GM21737 (cell line): ENCODE data around the gene DPH7.
A peak's percentile ranks its signal among the peaks of the same experiment; 100 is the strongest.
"Not testable (repeated sequence)": the region's sequence is repeated elsewhere in the genome, so short reads cannot be mapped to it uniquely, and the experiment has no call there.

ENCODE experiments used
- ATAC-seq: cut with Tn5 transposase; IDR thresholded peaks from one replicate; pipeline ENCODE4 v1.9.1; 2021; ENCODE audit warnings: mild to moderate bottlenecking, moderate library complexity; ENCODE audit not compliant: unreplicated experiment

Gene DPH7

DNA sequence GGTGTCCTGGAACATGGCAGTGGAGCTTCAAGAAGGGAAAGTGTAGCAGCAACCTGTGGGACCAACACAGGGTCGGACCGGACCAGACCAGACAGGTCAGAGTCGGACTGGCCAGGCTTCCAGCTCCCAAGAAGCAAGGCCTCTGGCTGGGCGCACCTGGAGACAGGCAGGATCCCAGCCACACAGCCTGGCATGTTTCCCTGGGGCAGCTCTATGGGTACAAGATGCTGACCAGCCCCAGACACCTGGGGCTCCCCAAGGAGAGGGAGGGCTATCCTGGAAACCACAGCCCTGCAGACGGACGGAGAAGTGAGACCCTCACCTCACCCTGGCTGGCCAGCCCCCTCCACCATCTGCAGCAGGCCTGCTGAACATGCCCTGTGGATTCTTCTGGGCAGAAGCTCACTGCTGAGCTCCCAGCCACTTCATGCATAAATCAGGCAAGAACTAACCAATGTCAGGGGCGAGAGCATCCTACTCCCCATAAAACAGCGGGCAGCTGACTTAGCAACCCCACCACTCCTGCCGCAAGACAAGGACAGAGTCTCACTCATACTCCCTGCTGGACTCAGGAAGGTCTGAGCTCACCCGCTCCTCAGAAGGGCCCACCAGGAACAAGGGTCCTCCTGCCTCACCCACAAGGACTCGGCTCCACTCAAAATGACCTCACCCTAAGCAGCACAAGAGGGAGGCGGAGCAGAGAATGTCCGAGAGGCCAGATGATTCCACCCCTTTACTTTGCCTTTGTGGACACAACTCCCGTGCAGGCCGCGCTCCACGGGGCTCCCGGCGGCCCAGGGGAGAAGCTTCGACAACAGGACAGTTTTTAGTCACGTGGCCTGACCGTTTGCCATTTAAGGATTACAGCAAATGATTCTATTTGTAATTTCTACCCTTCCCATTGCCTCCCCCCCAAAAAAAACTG lies 2.9 kb upstream of the DPH7 start:
- no peak for ATAC-seq

DNA sequence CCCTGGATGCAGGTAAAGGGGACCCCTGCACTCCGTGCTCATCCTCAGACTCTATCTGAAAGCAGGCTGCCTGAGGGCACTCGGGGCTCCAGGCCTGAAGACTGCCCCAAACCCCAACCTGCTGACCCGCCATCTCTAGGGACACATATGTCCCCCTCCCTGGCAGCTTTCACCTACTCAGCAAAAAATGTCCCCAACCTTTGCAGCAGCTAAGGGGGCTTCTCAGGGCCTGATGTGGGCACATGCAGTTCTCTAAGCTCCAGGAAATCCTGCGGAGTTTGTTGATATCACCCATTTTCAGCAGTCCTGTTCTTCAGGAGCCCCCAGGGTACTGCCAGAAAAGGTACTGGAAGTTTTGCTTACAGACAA lies 2.2 kb upstream of the DPH7 start:
- ATAC-seq, result no peak

DNA sequence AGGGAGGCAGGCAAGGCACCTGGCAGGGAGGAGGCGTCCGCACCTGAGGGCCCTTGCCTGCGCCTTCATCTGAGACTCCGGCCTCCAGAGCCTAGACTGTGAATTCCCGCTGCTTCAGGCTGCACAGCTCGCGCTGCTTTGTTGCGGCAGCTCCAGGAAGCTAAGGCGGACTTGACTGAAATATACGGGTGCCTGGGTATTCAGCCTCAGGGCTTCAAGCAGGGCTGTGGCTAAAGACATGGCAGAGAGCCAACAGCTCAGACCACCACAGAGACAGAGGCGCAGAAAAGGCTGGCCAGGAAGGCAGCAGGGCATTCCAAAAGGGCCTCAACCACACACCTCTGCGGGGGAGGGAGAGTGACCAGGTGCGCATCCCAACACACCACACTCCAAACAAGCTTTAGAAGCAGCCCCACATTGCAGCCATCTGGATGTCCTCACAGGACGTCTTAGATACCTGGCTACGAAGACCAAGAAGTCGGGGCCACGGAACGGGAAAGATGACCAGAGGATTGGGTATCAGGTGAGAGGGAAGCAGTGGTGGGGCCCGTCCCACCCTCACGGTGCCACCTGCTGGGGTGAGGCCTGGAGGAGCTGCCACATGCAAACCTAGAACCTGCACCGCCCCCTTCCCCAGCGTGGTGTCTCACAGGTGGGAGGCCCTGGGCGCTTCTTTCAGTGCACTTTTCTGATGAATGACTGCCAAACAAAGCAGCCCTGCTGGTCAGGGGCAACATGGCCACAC lies 1.7 kb upstream of the DPH7 start:
- no peak for ATAC-seq

DNA sequence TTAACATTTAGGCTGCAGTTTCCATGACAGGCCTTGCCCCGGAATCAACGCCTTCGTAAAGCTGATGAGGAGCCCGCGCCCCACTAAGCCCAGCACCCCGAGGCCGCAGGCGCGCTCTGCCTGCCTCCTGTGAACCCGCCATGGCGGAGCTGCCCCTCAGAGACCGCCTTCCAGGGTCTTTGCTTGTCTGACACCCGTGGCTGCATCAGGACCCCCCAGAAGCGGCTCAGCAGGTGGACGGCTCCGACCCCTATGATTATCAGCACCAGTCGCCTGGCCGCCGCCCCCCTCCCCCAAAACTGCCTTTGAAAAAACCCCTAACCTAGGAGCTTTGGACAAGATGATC lies 507 bp upstream of the DPH7 start:
- no peak for ATAC-seq

DNA sequence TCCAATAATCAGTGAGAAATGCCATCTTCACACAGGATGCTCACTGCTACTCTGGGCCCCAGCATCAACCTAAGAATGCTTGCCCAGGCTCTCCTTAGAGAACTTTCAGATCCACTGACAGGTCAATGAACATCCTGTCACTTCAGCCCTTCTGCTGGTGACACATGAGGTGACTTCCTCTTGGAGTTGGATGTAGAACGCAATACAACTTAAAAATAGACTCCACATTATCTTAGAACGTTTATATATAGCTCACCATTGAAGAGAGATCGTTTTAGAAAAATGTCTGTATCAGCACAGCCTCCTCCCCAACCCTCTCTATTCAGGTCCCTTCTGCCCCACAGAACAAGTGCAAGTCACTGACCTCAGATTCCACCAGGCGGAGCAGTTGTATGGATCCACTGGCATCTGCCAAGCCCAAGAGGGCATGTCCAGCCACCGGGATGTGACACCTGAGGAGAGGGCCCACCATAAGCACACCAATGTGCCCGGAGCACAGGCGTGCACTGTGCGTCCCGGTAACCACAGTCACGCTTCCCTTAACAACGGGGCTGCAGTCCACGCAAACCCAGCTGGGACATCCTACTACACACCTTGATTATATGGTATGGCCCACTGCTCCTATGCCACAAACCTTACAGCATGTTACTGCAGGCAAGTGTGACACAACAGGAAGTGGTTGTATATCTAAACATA lies 2.9 kb downstream of the DPH7 start:
- no peak for ATAC-seq

DNA sequence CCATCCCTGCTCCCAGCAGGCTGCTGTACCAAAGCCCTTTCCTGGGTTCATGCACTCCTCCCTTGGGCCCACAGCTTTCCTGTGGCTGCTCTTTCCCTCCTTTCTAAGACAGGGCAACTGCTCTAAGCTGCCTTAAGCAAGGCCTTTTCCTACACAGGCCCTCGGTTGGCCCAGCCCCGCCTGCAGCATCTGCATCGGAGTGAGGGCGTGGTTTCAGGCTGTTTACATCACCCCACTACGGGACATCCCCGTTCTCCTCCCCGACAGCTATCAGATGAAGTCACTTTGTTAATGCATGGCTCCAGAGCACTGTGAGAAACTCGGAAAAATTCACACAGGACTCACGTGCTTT lies 3.4 kb downstream of the DPH7 start:
- no peak for ATAC-seq

DNA sequence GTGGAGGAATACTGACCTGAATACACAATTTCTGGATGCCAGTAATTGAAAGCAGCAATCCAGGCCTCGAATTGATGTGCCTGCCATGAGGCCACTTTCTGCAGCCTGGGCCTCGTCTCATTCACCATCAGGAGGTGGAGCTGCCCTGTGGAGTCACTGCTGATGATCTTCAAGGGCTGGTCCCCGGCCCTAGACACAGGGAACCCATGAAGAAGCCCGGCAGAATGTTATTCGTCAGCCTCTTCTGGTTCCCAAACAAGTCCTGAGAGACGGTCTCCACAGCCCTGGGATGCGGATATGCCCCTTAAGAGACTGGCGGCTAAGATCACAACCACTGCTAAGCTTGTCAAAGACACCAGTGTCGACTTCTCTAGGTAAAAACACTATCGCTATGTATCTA lies 4.5 kb downstream of the DPH7 start:
- no peak for ATAC-seq

DNA sequence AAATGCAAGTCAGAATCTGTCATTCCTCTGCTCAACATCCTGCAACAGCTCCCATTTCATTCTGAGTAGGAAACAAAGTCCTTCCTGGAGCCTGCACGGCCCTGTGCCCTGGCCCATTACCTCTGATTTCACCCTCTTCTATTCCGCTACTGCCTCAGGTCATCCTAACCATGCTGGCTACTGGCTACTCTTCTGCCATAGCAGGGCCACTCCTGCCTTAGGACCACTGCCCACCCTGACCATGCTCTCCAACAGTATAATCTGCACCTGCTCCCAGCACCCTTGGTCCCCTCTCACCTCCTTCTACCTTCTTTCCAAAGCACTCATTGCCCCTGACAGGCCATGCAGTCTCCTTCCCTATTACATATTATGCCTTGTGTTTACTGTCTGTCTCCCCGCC lies 8.2 kb downstream of the DPH7 start:
- no peak for ATAC-seq

DNA sequence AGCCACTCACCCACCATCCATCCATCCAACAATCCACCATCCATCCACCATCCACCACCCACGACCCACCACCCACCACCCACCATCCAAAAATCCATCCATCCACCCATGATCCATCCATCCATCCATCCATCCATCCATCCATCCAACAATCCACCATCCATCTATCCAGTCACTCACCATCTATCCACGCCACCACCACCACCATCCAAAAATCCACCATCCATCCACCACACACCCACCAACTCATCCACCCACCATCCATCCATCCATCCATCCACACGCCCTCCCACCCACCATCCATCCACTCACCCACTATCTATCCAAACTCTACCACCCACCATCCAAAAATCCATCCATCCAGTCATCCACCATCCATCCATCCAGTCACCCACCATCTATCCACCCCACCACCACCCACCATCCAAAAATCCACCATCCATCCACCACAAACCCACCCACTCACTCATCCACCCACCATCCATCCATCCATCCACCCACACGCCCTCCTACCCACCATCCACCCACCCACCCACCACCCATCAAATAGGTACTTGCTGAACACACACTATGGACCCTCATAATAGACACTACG lies 9.0 kb downstream of the DPH7 start:
- ATAC-seq, result no peak

DNA sequence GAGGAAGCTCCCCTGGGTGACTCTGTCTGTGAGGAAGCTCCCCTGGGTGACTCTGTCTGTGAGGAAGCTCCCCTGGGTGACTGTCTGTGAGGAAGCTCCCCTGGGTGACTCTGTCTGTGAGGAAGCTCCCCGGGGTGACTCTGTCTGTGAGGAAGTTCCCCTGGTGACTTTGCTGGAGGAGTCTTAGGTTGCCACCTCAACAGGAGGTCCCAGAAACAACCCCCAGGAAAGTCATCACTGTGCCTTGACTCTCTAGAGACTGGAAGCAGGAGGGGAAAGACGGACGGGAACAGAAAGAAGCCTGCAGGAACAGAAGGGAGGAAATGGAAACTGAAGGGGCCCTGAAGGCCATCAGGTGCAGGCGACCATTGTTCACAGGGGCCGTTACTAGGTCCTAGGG lies 10.3 kb downstream of the DPH7 start:
- ATAC-seq, result not testable (repeated sequence)

DNA sequence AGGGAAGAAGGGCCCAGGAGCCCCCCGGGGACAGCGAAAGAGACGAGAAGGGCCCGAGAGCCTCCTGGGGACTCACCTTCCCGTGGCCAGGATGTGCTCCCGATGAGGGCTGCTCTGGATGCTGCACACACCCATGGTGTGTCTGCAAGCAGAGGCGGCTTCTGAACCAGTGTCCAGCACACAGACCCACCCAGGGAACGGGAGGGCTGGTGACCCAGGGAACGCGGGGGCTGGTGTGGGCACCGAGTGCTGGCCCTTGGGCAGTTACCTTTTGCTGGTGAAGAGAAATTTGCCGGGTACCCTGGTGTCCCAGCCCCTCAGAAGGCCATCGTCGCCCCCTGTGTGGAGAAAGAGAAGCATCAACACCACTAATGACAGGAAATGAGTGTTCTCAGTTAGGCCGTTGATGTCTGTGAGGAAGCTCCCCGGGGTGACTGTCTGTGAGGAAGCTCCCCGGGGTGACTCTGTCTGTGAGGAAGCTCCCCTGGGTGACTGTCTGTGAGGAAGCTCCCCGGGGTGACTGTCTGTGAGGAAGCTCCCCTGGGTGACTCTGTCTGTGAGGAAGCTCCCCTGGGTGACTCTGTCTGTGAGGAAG lies 13.8 kb downstream of the DPH7 start:
- ATAC-seq, result no peak

DNA sequence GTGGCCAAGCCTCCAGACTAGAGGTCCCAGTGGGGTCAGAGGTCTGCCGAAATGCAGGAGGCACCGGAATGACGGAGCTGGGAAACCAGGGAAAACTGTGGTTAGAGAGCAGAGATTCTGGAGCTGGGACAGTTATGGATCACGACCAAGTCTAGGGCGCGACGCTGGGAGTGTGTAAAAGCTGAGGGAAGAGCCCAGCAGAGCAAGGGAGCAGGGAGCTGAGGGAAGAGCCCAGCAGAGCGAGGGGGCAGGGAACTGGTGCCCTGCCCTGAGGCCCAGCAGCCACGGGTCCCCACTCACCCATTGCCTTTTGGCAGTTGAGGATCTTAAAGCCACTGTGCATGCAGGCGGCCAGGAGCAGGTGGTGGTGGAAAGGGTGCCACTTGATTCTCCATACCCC lies 14.6 kb downstream of the DPH7 start:
- no peak for ATAC-seq

DNA sequence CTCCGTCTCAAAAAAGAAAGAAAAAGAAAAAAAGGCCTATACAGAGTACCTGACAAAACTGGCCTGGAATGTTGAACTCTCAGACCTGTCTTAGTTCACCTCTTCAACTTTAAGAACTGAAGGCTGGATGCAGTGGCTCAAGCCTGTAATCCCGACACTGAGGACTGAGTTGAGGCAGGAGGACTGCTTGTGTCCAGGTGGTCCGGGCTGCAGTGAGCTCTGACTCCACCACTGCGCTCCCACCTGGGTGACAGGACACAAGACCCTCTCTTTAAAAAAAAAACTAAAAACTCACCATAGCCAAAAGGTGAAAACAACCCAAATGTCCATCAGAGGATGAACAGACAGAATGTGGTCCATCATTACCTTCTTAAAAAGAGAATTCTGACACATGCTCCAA lies 20.6 kb downstream of the DPH7 start:
- no peak for ATAC-seq

DNA sequence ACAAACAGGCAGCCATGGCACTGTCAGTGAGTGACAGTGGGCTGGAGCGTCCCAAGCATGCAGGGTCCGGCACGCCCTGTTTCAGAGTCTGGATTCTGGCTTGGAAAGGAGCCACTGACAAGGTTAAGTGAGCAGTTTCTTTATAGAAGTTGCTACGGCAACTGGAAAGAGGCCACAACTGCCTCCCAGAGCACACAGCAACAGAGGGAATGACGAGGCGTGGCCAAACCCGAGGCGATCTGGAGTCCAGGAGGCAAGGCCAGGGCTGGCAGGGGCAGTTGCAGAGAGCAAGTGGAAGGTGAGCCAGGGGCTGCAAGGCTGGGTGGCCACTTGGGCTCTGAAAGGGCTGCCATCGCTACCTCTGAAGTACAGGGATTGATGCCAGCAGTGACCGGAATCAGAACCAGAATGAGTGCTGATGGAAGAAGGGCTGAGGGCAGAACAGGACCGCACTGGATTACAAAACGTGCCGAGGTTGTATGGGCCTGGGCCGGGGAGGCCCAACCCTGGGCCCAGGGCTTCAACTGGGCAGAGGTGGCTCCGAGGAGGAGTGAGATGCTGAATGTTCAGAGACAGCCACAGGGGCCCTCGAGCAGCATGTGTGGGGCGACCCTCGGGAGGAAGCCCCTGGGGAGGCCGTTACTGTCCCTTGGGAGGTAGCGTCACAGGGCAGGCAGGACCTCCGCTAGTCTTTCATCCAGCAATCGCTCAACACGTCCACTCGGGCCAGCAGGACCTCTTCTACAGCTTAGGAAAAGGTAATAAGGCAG lies 22.5 kb downstream of the DPH7 start:
- no peak for ATAC-seq

DNA sequence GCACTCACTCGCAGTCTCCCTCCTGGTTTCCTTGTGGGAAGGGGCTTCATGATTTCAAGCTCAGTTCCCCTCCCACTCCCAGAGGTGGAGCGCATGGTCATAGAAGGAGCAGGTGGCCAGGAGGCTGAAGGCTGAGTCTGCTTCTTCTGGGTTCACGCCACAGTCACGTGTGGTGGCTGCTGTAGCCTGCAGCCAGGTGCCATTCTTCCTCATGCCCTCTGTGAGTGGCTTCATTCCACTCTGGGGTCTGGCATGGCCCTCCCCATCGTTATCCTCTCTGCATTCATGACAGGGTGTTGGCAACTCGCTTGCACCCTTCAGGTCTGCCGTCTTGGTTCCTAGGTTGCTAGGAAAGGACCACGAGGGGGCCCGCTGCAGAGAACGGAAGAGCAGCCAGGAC lies 23.5 kb downstream of the DPH7 start:
- no peak for ATAC-seq

DNA sequence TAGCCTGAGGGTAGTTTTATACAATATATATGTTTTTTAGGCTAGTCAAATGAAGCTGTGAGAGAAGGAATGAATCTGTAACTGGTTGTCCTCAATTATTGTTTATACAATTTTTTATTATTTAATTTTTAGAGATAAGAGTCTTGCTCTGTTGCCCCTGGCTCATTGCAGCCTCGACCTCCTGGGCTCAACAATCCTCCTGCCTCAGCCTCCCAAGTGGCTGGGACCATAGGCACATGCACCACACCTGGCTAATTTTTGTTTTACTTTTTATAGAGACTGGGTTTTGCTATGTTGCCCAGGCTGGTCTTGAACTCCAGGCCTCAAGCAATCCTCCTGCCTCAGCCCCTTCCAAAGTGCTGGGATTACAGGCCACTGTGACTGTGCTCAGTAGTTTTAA lies 24.4 kb downstream of the DPH7 start:
- no peak for ATAC-seq

DNA sequence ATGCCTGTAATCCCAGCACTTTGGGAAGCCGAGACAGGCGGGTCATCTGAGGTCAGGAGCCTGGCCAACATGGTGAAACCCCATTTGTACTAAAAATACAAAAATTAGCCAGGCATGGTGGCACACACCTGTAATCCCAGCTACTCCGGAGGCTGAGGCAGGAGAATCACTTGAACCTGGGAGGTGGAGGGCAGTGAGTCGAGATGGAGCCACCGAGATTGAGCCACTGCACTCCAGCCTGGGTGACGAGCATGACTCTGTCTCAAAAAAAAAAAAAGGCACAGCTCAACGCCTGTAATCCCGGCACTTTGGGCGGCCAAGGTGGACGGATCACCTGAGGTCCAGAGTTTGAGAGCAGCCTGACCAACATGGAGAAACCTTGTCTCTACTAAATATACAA lies 25.1 kb downstream of the DPH7 start:
- ATAC-seq, result not testable (repeated sequence)

DNA sequence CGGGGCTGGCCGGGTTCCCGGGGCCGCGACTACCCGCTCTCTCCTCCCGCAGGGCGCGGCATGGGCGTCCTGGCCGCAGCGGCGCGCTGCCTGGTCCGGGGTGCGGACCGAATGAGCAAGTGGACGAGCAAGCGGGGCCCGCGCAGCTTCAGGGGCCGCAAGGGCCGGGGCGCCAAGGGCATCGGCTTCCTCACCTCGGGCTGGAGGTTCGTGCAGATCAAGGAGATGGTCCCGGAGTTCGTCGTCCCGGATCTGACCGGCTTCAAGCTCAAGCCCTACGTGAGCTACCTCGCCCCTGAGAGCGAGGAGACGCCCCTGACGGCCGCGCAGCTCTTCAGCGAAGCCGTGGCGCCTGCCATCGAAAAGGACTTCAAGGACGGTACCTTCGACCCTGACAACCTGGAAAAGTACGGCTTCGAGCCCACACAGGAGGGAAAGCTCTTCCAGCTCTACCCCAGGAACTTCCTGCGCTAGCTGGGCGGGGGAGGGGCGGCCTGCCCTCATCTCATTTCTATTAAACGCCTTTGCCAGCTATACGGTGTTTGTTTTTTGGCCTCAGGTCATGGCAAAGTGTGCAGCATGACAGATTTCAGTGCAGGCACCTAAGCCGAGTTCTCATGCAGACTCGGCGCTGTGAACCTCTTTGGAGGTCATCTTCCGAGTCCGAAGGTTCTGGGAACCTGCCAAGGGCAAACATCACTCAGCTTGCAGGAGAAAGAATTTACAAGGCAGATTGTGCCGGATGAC lies 26.5 kb downstream of the DPH7 start:
- ATAC-seq, result peak; percentile 11

DNA sequence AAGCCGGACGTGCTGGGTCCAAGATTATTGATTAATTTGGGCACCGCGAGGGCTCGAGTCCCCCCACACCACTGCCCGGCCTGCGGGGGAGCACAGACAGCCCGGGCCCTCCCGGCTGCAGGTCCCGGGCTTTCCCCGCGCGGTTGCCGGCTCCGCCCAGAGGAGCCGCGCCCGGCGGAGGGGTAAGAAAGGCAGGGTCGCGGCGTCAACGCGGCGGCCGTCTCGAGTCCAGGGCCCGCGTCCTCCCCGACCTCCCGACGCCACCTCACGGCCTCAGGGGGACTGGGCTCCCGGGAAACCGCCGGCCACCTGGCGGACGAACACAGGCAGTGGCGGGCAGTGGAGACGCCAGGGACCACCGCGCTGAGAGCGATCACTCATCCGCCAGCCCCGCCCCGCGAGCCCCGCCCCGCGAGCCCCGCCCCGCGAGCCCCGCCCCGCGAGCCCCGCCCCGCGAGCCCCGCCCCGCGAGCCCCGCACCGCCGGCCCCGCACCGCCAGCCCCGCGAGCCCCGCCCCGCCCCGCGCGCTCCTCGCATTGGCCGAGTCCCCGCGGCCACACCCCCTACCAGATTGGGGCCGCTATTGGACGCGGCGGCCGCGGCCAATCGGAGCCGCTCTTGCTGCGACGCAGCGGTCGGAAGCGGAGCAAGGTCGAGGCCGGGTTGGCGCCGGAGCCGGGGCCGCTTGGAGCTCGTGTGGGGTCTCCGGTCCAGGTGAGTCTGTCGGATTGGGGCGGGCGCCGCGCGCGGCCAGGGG lies 27.3 kb downstream of the DPH7 start, which contains the start of gene MRPL41:
Gene MRPL41, plus strand, starts transcription at position 616 of the 758 bp plus-strand sequence. CDS start 203 bp downstream, outside the sequence.
- peak; percentile 75 for ATAC-seq
